DND-41 (cell line): ENCODE measurements around the gene TRAK1.

Experiments used
- CTCF ChIP-seq: IDR thresholded peaks from 2 replicates; pipeline ENCODE4 v1.5.1; 2012; ENCODE audit warnings: borderline replicate concordance, low read length, moderate library complexity, mild to moderate bottlenecking; ENCODE audit not compliant: poor library complexity, severe bottlenecking; ENCODE audit errors: extremely low read depth
- EZH2 ChIP-seq: IDR thresholded peaks from 3 replicates; pipeline ENCODE4 v1.6.1; 2012; ENCODE audit warnings: borderline replicate concordance, low read depth, mild to moderate bottlenecking, moderate library complexity, low read length, inconsistent platforms; ENCODE audit not compliant: severe bottlenecking

DNA sequence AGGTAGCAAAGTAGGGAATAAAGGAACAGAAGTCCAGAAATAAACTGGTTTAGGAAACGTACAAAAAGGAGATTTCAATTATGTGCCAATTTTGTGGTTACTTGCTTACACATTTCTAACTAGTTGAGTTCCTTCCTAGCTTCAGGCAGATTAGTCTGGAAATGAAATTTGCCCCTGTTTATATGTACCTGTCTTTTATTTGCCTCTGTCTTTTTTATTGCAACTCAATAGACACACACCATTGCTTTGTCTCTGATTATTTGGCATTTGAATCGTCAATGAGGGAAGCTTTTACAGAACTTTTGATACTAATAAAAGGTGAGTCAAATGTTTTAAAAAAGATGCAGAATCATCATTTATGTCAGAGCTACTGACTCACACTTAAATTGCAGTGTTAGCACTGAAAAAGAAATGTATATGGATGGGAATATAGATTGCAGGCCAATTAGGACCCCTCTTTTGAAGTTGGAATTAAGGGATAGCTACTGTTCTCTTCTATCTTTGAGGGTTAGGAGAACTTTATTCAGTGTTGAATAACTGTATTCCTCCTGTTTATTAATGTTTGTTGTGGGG lies 60.5 kb downstream of the TRAK1 start:
- no peak for TF ChIP-seq CTCF
- no peak for TF ChIP-seq EZH2
